KBM-7 (cell line): ENCODE measurements around the gene C4orf17.
"Not testable (repeated sequence)": the region's sequence is repeated elsewhere in the genome, so short reads cannot be mapped to it uniquely, and the experiment has no call there.

ENCODE experiments used
- DNase-seq: peaks from one replicate; pipeline ENCODE4 v3.0.0-alpha.2; 2015
- in situ Hi-C: fragments of 300-500 bp; cut with MboI; formaldehyde crosslinking; loops from 2 replicates; pipeline ENCODE4 v1.14.3; 2020; ENCODE audit warnings: low sequenced_read_pairs, low pct_unique_long_range_greater_than_20kb, mixed read lengths

The C4orf17 gene

DNA sequence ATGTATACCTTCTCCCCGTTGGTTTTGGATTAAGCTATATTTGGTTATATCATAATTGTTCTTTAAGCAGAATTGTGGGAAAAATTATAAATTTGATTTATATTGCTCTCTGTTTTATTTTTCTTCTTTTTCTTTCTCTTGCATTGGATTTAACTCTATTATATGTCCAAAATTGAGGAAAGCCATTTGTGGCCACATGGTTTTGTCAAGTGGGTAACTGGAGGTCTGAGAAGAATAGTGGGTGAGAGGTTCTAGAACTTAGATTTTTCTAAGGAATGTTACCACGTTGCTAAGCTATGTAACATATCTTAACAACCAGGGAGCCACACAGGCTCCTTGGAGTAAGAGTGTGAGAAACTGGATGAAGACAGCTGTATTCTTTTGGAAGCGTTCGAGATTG is at the start of gene C4orf17:
TSS of gene C4orf17 (plus strand) at position 301 of the 400 bp plus-strand sequence. CDS start 2,061 bp downstream, outside the sequence.
- no peak for DNase-seq
- in situ Hi-C loops: no loop called here

GRCh38 chr4:99461623-99462401 is 49.0 kb upstream of the C4orf17 start:
- in situ Hi-C loops: no loop called here
- no peak for DNase-seq

GRCh38 chr4:99462875-99463464 is 47.9 kb upstream of the C4orf17 start:
- in situ Hi-C loops: no loop called here
- peak; percentile 63 for DNase-seq

GRCh38 chr4:99463566-99463965 is 47.3 kb upstream of the C4orf17 start:
- no peak for DNase-seq
- in situ Hi-C loops: no loop called here

DNA sequence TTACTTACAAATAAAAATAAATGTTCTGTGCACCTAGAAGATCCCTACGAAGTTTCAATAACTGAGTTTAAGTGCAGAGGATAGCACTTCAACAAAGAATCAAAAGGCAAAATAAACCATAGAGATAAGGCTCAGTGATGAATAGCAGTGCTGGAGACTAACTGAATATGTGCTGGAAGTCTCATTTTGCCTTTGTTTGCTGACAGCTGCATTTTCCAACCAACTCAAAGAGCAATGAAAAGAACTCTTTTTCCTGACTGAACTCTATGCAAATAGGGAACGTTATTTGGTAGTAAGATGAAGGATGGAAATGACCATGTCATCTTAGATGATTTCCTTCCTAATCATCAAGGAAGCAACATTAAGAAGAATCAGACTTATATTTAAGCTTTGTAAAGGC is 42.9 kb upstream of the C4orf17 start:
- in situ Hi-C loops: no loop called here
- DNase-seq: no peak

DNA sequence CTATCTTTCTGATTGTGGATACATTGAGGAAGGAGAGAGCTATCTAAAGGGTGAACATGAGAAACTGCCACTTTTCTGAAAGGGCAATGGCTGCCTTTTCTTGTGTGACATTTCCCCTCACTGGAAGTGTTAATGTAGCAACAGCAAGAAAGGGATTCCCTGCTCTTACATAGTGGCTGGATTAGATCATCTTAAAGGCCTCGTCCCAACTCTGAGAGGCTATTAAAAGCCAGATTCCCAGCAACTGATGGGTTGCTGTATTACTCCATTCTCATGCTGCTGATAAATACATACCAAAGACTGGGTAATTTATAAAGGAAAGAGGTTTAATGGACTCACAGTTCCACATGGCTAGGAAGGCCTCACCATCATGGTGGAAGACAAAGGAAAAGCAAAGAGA is 41.9 kb upstream of the C4orf17 start:
- no peak for DNase-seq
- in situ Hi-C loops: no loop called here

- no peak for DNase-seq
- in situ Hi-C loops: no loop called here
Observed at GRCh38 chr4:99471349-99471748, 39.5 kb upstream of the C4orf17 start.

GRCh38 chr4:99471896-99472295 is 38.9 kb upstream of the C4orf17 start:
- no peak for DNase-seq
- in situ Hi-C loops: no loop called here

- in situ Hi-C loops: no loop called here
Observed at GRCh38 chr4:99473131-99473530, 37.7 kb upstream of the C4orf17 start.

GRCh38 chr4:99483636-99484035 is 27.2 kb upstream of the C4orf17 start:
- in situ Hi-C loops: no loop called here
- DNase-seq: no peak

More at GRCh38 chr4:99473131-99473530, 37.7 kb upstream of the C4orf17 start:
- DNase-seq: no peak

GRCh38 chr4:99485212-99485611 is 25.6 kb upstream of the C4orf17 start:
- in situ Hi-C loops: no loop called here
- no peak for DNase-seq

- in situ Hi-C loops, DNase-seq: not testable (repeated sequence)
Observed at GRCh38 chr4:99486648-99487047, 24.2 kb upstream of the C4orf17 start.

- DNase-seq: no peak
- in situ Hi-C loops: no loop called here
Observed at GRCh38 chr4:99490286-99490685, 20.5 kb upstream of the C4orf17 start.

DNA sequence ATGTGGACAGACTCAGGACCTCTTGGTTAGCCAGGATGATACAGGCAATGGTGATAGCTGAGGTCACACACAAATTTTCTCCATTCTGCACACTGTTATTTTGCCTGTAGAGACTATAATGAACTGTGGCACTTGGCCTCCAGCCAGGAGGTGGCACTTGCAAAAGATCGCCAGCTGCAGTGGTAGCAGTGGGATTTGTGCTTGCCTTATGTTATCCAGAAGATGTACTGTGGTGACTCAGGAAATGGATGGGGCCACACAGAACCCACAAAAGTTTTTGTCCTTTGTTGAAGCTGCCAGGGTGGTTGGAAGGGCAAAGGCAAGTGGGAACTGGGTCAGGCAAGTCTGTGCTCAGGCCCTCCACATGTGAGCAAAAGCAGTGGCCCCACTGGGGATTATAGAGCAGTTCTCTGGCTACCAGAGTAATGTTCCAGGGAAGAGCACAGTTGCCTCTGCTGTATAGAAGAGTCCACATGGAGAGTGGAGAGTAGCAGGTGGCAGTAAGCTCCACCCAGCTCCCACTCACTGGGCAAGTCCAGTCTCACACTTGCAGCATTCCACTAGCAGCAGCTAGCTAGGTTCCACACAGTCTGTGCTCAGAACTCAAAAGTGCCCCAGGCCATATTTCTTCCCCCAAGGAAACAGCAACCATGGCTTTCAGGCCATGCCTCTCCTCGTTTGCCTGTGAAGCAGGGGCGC is 5.9 kb upstream of the C4orf17 start:
- in situ Hi-C loops: no loop called here
- no peak for DNase-seq

DNA sequence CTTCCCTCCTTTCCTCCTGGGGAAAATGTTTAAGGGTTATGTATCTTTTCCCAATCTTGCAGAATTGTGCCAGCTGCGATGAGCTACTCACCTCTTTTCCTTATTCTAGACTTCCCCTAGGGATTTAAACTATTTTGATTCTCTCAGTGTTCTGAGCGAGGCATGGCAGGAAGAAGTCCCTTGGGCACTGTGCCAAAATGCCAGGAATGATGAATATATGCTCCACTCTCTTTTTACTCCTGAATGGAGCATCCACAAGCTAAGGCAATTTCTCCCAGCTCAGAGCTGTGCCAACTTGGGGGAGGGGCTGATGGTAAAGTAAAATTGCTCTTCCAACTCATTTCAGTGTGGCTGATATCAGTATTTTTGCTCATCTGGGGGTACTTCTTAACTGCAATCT is 4.0 kb upstream of the C4orf17 start:
- no peak for DNase-seq
- in situ Hi-C loops: no loop called here

DNA sequence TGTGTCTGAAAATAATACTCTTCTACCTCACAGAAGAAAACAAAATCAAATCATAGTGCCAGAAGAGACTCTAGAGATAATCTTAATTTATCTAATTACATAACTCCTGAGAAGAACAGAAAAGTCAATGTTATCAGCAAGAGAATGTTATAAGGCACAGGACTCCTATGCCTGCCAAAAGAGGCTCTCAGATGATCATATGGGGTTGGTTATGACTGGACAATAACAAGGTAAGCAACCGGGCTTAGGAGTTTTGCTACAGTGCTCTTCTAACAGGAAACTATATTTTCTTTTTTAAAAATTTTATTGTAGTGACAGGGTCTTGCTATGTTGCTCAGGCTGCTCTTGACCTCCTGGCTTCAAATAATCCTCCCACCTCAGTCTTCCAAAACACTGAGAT is 3.5 kb upstream of the C4orf17 start:
- no peak for DNase-seq
- in situ Hi-C loops: no loop called here

GRCh38 chr4:99507762-99508161 is 3.1 kb upstream of the C4orf17 start:
- in situ Hi-C loops: no loop called here
- no peak for DNase-seq

- DNase-seq: peak; percentile 49
- in situ Hi-C loops: no loop called here
Observed at GRCh38 chr4:99518601-99519295, 7.9 kb downstream of the C4orf17 start.

- DNase-seq: no peak
- in situ Hi-C loops: no loop called here
Observed at GRCh38 chr4:99529228-99529627, 18.4 kb downstream of the C4orf17 start.

DNA sequence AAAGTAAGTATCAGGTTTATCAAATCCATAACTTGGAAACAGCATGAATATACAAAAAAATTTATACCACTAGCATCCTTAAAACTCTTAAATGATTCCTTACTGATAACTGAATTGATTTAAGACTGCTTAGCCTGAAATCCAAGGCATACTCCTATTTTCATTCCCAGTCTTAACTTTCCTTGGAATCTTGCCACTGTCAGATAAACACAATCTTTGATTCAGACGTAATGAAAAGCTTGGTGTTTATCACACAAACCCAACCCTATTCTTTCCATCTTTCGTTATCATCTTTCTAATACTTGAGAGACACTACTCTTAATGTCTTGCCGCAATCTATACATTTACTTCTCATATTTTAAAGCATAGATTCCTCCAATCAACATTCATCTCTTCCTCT is 19.1 kb downstream of the C4orf17 start:
- in situ Hi-C loops: no loop called here
- DNase-seq: no peak
